ENCODE measurements around the gene IL1RL2.

Gene IL1RL2

DNA sequence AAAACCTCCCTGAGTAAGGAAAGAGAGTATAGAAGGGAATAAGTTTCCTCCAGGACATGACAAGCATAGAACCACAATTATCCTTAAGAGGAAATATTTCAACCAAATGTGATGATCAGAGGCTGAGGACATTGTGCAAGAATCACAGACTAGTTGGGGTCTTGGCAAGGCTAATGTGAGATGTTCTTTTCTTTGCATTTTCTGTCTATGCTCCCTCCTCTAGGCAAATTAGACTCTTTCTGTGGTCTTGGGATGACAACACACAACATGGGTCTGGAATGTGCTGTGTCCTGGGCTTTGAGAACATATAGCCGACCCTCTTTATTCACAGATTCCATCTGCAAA is 92.5 kb downstream of the IL1RL2 start:
- H3K4me2 ChIP-seq: no peak overlapping the region
- no peak overlapping the region for H2AFZ ChIP-seq (ENCODE audit: low read depth)
- no peak overlapping the region for H3K9ac ChIP-seq
- H3K27ac ChIP-seq: no peak overlapping the region
- H3K27me3 ChIP-seq (ENCODE audit: insufficient read depth, low read depth): no peaks in the 10 kb centered on the region
- no peaks in the 10 kb centered on the region for H3K36me3 ChIP-seq (ENCODE audit: insufficient read depth)
- no peaks in the 10 kb centered on the region for H3K79me2 ChIP-seq (ENCODE audit: insufficient read depth, low read depth)
- H4K20me1 ChIP-seq (ENCODE audit: insufficient read depth): no peaks in the 10 kb centered on the region
- no peaks in the 10 kb centered on the region for H3K4me1 ChIP-seq (ENCODE audit: low read depth, poor library complexity, severe bottlenecking)
- no peak overlapping the region for H3K4me3 ChIP-seq (IDR thresholded peaks at IDR 0.05; ENCODE audit: insufficient read depth, low read depth, low read length)
- TF ChIP-seq, protein P1, sequence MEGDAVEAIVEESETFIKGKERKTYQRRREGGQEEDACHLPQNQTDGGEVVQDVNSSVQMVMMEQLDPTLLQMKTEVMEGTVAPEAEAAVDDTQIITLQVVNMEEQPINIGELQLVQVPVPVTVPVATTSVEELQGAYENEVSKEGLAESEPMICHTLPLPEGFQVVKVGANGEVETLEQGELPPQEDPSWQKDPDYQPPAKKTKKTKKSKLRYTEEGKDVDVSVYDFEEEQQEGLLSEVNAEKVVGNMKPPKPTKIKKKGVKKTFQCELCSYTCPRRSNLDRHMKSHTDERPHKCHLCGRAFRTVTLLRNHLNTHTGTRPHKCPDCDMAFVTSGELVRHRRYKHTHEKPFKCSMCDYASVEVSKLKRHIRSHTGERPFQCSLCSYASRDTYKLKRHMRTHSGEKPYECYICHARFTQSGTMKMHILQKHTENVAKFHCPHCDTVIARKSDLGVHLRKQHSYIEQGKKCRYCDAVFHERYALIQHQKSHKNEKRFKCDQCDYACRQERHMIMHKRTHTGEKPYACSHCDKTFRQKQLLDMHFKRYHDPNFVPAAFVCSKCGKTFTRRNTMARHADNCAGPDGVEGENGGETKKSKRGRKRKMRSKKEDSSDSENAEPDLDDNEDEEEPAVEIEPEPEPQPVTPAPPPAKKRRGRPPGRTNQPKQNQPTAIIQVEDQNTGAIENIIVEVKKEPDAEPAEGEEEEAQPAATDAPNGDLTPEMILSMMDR (conservative IDR thresholded peaks at IDR 0.05; ENCODE audit: low read depth, low read length): no peak

DNA sequence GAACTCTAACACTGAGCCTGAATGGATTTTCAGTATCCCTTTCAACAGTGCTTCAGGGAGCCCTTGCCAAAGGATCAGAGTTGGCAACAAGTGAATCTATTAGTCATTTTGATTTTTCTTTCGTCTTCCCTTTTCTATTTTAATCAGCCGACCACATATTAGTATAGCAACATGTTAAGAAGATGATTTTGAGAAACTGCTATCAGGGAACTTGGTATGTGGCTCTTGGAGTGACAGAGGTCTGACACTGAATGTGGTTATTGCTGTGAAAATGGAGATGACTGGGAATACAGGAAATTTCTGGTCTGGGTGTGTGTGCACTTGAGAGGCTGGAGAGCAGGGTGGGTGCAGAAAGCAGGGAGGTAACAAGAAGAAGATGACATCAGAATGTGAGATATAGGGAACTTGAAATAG is 95.9 kb downstream of the IL1RL2 start:
- no peaks in the 10 kb centered on the region for H4K20me1 ChIP-seq (ENCODE audit: insufficient read depth)
- TF ChIP-seq, protein P1 (conservative IDR thresholded peaks at IDR 0.05; ENCODE audit: low read depth, low read length): no peak
- H3K4me1 ChIP-seq (ENCODE audit: low read depth, poor library complexity, severe bottlenecking): no peaks in the 10 kb centered on the region
- no peaks in the 10 kb centered on the region for H3K79me2 ChIP-seq (ENCODE audit: insufficient read depth, low read depth)
- H3K4me3 ChIP-seq (IDR thresholded peaks at IDR 0.05; ENCODE audit: insufficient read depth, low read depth, low read length): no peak overlapping the region
- no peaks in the 10 kb centered on the region for H3K27me3 ChIP-seq (ENCODE audit: insufficient read depth, low read depth)
- H3K27ac ChIP-seq: no peak overlapping the region
- no peak overlapping the region for H3K4me2 ChIP-seq
- no peak overlapping the region for H3K9ac ChIP-seq
- no peaks in the 10 kb centered on the region for H3K36me3 ChIP-seq (ENCODE audit: insufficient read depth)
- no peak overlapping the region for H2AFZ ChIP-seq (ENCODE audit: low read depth)

DNA sequence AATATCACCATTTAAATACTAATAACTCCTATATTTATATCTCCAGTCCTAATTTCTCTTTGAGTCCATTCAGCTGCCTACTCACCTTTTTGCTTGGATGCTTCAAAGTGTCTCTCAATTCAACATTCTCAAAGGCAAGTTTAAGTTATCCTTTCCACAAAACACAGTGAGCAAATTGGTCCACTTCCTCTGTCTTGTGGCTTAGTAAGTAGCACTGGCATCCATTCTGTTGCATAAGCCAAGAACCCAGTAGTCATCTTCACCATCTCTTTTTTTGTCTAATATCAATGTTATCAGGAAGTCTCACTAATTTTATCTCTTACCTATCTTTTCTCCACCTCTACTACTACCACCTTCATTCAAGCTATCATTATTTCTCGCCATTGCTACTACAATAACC is 97.2 kb downstream of the IL1RL2 start:
- H4K20me1 ChIP-seq (ENCODE audit: insufficient read depth): no peaks in the 10 kb centered on the region

DNA sequence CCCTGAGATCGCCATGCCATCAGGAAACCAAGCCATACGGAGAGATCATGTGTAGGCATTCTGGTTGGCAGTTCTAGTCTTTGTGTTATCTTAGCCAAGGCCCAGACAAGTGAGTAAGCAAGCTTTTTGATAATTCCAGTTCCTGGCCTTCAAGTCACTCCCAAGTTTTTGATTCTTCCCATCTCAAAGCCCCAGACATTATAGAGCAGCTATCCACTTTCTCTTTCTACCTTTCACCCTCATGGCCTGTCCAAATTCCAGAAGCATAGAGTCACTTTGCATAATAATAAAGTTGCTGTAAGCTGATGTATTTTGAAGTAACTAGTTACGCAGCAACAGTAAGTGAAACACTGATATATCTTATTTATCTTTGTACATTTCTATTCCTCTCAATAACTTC is 97.8 kb downstream of the IL1RL2 start:
- H4K20me1 ChIP-seq (ENCODE audit: insufficient read depth): no peaks in the 10 kb centered on the region
- H3K27ac ChIP-seq: no peak overlapping the region
- no peaks in the 10 kb centered on the region for H3K79me2 ChIP-seq (ENCODE audit: insufficient read depth, low read depth)
- no peak overlapping the region for H3K9ac ChIP-seq
- no peak overlapping the region for H3K4me3 ChIP-seq (IDR thresholded peaks at IDR 0.05; ENCODE audit: insufficient read depth, low read depth, low read length)
- H3K36me3 ChIP-seq (ENCODE audit: insufficient read depth): no peaks in the 10 kb centered on the region
- TF ChIP-seq, protein P1 (conservative IDR thresholded peaks at IDR 0.05; ENCODE audit: low read depth, low read length): no peak
- no peaks in the 10 kb centered on the region for H3K4me1 ChIP-seq (ENCODE audit: low read depth, poor library complexity, severe bottlenecking)
- no peak overlapping the region for H2AFZ ChIP-seq (ENCODE audit: low read depth)
- H3K4me2 ChIP-seq: no peak overlapping the region
- H3K27me3 ChIP-seq (ENCODE audit: insufficient read depth, low read depth): no peaks in the 10 kb centered on the region

More for the DNA sequence above, 97.2 kb downstream of the IL1RL2 start:
- Histone ChIP-seq H3K27ac (no peak overlapping the region), H3K36me3 (ENCODE audit: insufficient read depth) (no peaks in the 10 kb centered on the region), H3K4me2 (no peak overlapping the region), H3K79me2 (ENCODE audit: insufficient read depth, low read depth) (no peaks in the 10 kb centered on the region), H3K27me3 (ENCODE audit: insufficient read depth, low read depth) (no peaks in the 10 kb centered on the region), H3K4me3 (IDR thresholded peaks at IDR 0.05; ENCODE audit: insufficient read depth, low read depth, low read length) (no peak overlapping the region), H2AFZ (ENCODE audit: low read depth) (no peak overlapping the region), H3K9ac (no peak overlapping the region), H3K4me1 (ENCODE audit: low read depth, poor library complexity, severe bottlenecking) (no peaks in the 10 kb centered on the region)
- TF ChIP-seq, protein P1 (conservative IDR thresholded peaks at IDR 0.05; ENCODE audit: low read depth, low read length): no peak

DNA sequence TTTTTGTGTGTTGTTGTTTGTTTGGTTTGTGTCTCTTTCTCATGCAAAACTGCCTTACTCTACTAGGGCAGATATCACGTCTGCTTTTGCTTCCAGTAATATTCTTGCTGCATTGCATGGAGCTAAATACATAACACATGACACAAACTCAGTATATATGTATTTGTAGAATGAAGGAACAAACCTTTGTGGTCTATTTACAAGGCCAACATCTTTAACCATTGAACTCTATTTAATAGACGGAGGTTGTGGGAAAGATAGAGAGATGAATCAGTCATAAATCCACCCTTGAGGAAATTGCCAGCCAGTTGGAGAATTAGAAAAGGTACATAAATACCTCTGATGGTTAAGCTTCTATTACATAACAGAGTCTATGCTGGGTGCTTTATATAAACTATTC is 98.5 kb downstream of the IL1RL2 start:
- Histone ChIP-seq H3K79me2 (ENCODE audit: insufficient read depth, low read depth) (no peaks in the 10 kb centered on the region), H3K4me2 (no peak overlapping the region), H3K4me3 (IDR thresholded peaks at IDR 0.05; ENCODE audit: insufficient read depth, low read depth, low read length) (no peak overlapping the region), H3K4me1 (ENCODE audit: low read depth, poor library complexity, severe bottlenecking) (no peaks in the 10 kb centered on the region), H3K27me3 (ENCODE audit: insufficient read depth, low read depth) (no peaks in the 10 kb centered on the region), H2AFZ (ENCODE audit: low read depth) (no peak overlapping the region), H4K20me1 (ENCODE audit: insufficient read depth) (no peaks in the 10 kb centered on the region), H3K27ac (no peak overlapping the region), H3K9ac (no peak overlapping the region), H3K36me3 (ENCODE audit: insufficient read depth) (no peaks in the 10 kb centered on the region)
- TF ChIP-seq, protein P1 (conservative IDR thresholded peaks at IDR 0.05; ENCODE audit: low read depth, low read length): no peak
